HG03571 (cell line): ENCODE data around the gene NPL.

Source experiments
- ATAC-seq: cut with Tn5 transposase; IDR thresholded peaks from one replicate; pipeline ENCODE4 v1.9.1; 2021; ENCODE audit not compliant: unreplicated experiment

Gene NPL

DNA sequence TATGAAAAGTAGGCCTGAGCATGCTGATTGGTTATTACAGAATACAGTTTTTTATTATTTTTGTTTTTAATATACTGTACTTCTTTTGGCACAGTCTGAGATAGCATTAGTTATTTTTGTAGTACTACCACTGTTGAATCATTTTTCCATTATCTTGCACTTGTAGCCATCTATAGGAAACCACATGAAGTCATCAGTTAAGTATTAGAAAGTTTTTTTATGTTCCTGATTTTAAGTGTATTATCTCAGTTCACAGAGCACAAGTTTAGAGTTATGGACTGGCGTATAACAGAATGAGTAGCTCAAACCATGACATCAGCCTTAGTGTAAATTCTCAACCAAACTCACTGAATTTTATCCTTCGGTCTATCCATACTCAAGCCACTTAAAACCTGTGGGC, 72.4 kb downstream of the NPL start:
- ATAC-seq = no peak

DNA sequence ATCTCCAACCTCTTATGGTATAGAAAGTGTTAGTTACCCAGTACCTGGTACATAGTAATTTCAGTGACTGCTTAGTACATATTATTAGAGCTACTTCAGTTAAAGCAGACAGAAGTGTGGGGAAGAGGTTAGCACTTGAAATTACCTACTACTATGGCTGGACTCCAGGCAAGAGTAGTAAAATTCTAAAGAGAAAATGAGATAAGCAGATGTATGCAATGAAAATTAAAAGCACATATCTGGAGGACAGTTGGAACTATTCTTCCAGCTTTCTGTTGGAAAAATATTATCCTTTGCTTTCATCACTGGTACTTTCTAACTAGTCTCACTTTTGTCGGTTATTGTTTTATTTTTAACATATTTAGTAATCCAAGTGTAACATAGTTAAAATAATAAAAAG, 73.3 kb downstream of the NPL start:
- no peak for ATAC-seq

DNA sequence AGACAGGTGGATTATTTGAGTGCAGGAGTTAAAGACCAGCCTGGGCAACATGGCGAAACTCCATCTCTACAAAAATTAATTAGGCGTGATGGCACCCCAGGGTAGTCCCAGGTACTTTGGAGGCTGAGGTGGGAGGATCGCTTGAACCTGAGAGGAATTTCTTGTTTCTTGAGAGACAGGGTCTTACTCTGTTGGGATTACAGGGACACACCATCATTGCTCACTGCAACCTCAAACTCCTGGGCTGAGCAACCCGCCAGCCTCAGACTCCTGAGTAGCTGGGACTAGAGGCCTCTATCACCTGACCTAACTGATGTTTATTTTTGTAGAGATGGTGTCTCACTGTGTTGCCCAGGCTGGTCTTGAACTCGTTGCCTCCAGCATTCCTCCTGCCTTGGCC, 74.4 kb downstream of the NPL start:
- ATAC-seq = no peak

DNA sequence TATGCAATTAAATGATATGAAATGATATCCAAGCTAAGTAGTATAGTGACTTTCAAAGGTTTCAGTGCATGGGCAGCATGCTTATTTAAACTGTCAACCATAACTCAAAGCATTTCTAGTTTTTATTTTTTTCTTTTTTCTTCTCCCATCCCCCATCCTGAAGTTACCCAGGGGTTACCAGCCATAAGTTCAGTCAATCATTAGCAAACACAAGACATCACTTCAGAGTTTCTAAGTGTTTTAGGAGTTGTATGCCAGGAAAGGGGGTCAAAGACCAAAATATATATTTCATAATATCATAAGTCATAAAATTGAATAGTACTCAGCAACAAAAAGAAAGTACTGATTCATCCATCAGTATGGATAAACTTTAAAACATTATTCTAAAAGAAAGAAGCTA, 78.3 kb downstream of the NPL start:
- ATAC-seq = no peak

DNA sequence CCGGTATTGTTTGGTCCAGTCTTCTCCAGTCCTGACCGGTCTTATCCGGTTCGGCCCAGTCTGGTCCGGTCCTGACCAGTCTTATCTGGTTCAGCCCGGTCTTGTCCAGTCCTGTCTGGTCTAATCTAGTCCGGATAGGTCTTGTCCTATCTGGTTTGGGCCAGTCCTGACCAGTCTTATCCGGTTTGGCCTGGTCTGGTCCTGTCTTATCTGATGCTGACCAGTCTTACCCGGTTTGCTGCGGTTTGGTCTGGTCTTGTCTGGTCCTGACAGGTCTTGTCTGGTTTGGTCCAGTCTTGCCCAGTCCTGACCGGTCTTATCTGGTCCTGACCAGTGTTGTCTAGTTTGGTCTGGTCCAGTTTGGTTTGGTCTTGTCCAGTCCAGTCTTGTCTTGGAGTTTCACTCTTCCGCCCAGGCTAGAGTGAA, 79.7 kb downstream of the NPL start:
- ATAC-seq = no peak

DNA sequence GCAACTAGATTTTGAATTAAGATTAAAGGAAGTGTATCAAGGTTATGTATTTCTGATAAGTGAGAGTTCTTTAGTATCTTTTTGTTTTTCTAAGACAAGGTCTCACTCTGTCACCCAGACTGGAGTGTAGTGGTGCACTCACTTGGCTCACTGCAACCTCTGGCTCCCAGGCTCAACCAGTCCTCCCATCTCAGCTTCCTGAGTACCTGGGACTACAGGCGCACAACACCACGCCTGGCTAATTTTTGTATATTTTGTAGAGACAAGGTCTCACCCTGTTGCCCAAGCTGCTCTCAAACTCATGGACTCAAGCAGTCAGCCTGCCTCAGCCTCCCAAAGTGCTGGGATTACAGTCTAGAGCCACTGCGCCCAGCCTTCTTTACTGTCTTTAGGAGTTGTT, 83.3 kb downstream of the NPL start:
- no peak for ATAC-seq

DNA sequence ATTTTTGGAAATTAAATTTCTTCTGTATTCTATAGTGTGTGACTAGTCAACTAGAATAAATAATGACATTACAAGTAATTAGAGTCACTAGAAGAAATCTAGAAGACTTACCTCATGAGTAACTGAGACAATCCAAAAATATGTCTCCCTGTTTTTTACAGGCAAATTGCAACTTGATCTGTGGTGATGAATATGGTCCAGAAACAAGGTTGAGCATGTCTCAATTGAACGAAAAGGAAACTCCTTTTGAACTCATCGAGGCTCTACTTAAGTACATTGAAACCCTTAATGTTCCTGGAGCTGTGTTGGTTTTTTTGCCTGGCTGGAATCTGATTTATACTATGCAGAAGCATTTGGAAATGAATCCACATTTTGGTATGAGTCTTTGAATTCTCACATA, 86.3 kb downstream of the NPL start:
- no peak for ATAC-seq

DNA sequence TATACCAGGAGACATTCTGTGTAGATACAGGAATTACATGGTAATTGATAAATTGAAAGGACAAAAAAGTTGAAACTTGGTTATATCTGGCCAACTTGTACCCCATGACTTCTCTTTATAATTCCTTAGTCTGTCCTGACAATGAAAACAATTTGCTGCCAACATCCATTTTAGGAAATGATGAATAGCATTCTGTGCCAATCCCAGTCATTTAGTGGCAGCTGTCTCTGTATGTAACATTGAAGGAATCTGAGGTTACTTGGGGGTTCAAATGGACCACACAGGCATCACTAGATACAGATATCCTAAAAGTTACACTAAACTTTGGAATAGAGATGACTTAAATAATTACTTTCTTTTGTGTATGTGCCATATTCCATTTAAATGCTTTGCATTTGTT, 87.8 kb downstream of the NPL start:
- ATAC-seq = no peak

DNA sequence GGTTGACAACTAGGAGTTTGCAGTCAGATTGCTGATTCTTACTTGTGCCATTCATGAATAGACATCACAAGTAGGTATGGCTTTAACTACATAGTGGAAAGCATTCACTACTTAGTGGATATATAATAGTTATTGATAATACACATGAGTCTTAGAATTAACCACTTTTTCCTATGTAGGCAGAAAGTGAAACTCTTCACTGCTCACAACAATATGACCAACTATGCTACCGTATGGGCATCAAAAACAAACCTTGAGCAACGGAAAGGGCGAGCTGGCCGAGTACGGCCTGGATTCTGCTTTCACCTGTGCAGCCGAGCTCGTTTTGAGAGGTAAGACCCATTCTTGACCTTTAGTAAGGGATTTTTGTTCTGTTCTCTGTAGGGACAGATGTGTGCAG, 88.3 kb downstream of the NPL start:
- ATAC-seq = no peak
